ENCODE measurements around the gene ZSCAN20. TPM values are rescaled to one million over a fixed set of nuclear protein-coding genes. Genes with fewer than 3 reads are reported as not detected.

ZSCAN20 gene
- total RNA-seq, 1 donor from 2014 or later = 5.8 TPM

- no peak for DNase-seq (ENCODE audit: low spot score)
Measured at GRCh38 chr1:33443705-33444180, 28.7 kb upstream of the ZSCAN20 start.

- no peak for DNase-seq (ENCODE audit: low spot score)
Measured at GRCh38 chr1:33445108-33445507, 27.3 kb upstream of the ZSCAN20 start.

- DNase-seq (ENCODE audit: low spot score) = no peak
Measured at GRCh38 chr1:33446590-33446989, 25.9 kb upstream of the ZSCAN20 start.

- DNase-seq (ENCODE audit: low spot score) = no peak
Measured at GRCh38 chr1:33454646-33455282, 17.7 kb upstream of the ZSCAN20 start.

GRCh38 chr1:33455539-33456501 is 16.6 kb upstream of the ZSCAN20 start:
- peak; percentile 73 for DNase-seq (ENCODE audit: low spot score)

GRCh38 chr1:33456502-33456886 is 16.0 kb upstream of the ZSCAN20 start:
- no peak for DNase-seq (ENCODE audit: low spot score)

GRCh38 chr1:33459691-33460090 is 12.8 kb upstream of the ZSCAN20 start:
- DNase-seq (ENCODE audit: low spot score) = no peak

- no peak for DNase-seq (ENCODE audit: low spot score)
Measured at GRCh38 chr1:33460144-33460543, 12.3 kb upstream of the ZSCAN20 start.

GRCh38 chr1:33460947-33461629 is 11.4 kb upstream of the ZSCAN20 start:
- peak; percentile 62 for DNase-seq (ENCODE audit: low spot score)

GRCh38 chr1:33462405-33463164 is 9.9 kb upstream of the ZSCAN20 start:
- DNase-seq (ENCODE audit: low spot score) = no peak

GRCh38 chr1:33464552-33464951 is 7.9 kb upstream of the ZSCAN20 start:
- DNase-seq (ENCODE audit: low spot score) = no peak

- no peak for DNase-seq (ENCODE audit: low spot score)
Measured at GRCh38 chr1:33465316-33465715, 7.1 kb upstream of the ZSCAN20 start.

GRCh38 chr1:33466159-33466558 is 6.3 kb upstream of the ZSCAN20 start:
- no peak for DNase-seq (ENCODE audit: low spot score)

- no peak for DNase-seq (ENCODE audit: low spot score)
Measured at GRCh38 chr1:33468011-33468410, 4.4 kb upstream of the ZSCAN20 start.

- no peak for DNase-seq (ENCODE audit: low spot score)
Measured at GRCh38 chr1:33468531-33468930, 3.9 kb upstream of the ZSCAN20 start.

- no peak for DNase-seq (ENCODE audit: low spot score)
Measured at GRCh38 chr1:33468967-33469366, 3.5 kb upstream of the ZSCAN20 start.

GRCh38 chr1:33469691-33470090 is 2.8 kb upstream of the ZSCAN20 start:
- DNase-seq (ENCODE audit: low spot score) = no peak

GRCh38 chr1:33470495-33471012 is 1.9 kb upstream of the ZSCAN20 start:
- DNase-seq (ENCODE audit: low spot score) = peak; percentile 76

- no peak for DNase-seq (ENCODE audit: low spot score)
Measured at GRCh38 chr1:33471416-33471815, 1.0 kb upstream of the ZSCAN20 start.

GRCh38 chr1:33473900-33474299 is 1.5 kb downstream of the ZSCAN20 start:
- DNase-seq (ENCODE audit: low spot score) = no peak

- no peak for DNase-seq (ENCODE audit: low spot score)
Measured at GRCh38 chr1:33477451-33477850, 5.0 kb downstream of the ZSCAN20 start.
